ENCODE measurements around the gene UBE3C.

- TF ChIP-seq CTCF (IDR thresholded peaks at IDR 0.05) (no peak), POLR2AphosphoS5 (IDR thresholded peaks at IDR 0.05) (no peak), EP300 (IDR thresholded peaks at IDR 0.05) (no peak)
Measured at GRCh38 chr7:157292258-157292657, 153.5 kb downstream of the UBE3C start.

Data from upper lobe of left lung (tissue), 4 donors.